ENCODE data around the gene FGF2.

Gene FGF2

GRCh38 chr4:122912810-122913575, 86.4 kb downstream of the FGF2 start:
- Histone ChIP-seq H3K36me3 (no peaks in the 10 kb centered on the region), H3K4me3 (ENCODE audit: low read depth in 1 of 2, low read length in 1 of 2) (no peak overlapping the region), H3K4me1 (ENCODE audit: control insufficient read depth in 1 of 2, insufficient read depth in 1 of 2, low read depth in 1 of 2, low read length in 1 of 2) (no peaks in the 10 kb centered on the region), H3K27ac (no peak overlapping the region), H3K27me3 (no peaks in the 10 kb centered on the region), H3K9me3 (no peaks in the 10 kb centered on the region)
- no peak for TF ChIP-seq CTCF (IDR thresholded peaks at IDR 0.05)

GRCh38 chr4:122914292-122914904, 87.8 kb downstream of the FGF2 start:
- Histone ChIP-seq H3K36me3 (no peaks in the 10 kb centered on the region), H3K4me3 (ENCODE audit: low read depth in 1 of 2, low read length in 1 of 2) (no peak overlapping the region), H3K27ac (no peak overlapping the region), H3K4me1 (ENCODE audit: control insufficient read depth in 1 of 2, insufficient read depth in 1 of 2, low read depth in 1 of 2, low read length in 1 of 2) (no peaks in the 10 kb centered on the region), H3K27me3 (no peaks in the 10 kb centered on the region), H3K9me3 (no peaks in the 10 kb centered on the region)
- no peak for TF ChIP-seq CTCF (IDR thresholded peaks at IDR 0.05)

- no peaks in the 10 kb centered on the region for H3K36me3 ChIP-seq
- no peak for TF ChIP-seq CTCF (IDR thresholded peaks at IDR 0.05)
- H3K9me3 ChIP-seq = no peaks in the 10 kb centered on the region
- no peak overlapping the region for H3K4me3 ChIP-seq (ENCODE audit: low read depth in 1 of 2, low read length in 1 of 2)
- H3K27ac ChIP-seq = no peak overlapping the region
- no peaks in the 10 kb centered on the region for H3K27me3 ChIP-seq
- no peaks in the 10 kb centered on the region for H3K4me1 ChIP-seq (ENCODE audit: control insufficient read depth in 1 of 2, insufficient read depth in 1 of 2, low read depth in 1 of 2, low read length in 1 of 2)
Observed at GRCh38 chr4:122914938-122915337, 88.3 kb downstream of the FGF2 start.

GRCh38 chr4:122917731-122918130, 91.1 kb downstream of the FGF2 start:
- Histone ChIP-seq H3K9me3 (no peaks in the 10 kb centered on the region), H3K4me3 (ENCODE audit: low read depth in 1 of 2, low read length in 1 of 2) (no peak overlapping the region), H3K27ac (no peak overlapping the region), H3K27me3 (peaks cover 18% of the 10 kb centered on the region), H3K4me1 (ENCODE audit: control insufficient read depth in 1 of 2, insufficient read depth in 1 of 2, low read depth in 1 of 2, low read length in 1 of 2) (peaks cover 5 to 9% of the 10 kb centered on the region in 2 experiments), H3K36me3 (no peaks in the 10 kb centered on the region)
- TF ChIP-seq CTCF (IDR thresholded peaks at IDR 0.05) = no peak

- H3K27ac ChIP-seq = no peak overlapping the region
- no peaks in the 10 kb centered on the region for H3K36me3 ChIP-seq
- TF ChIP-seq CTCF (IDR thresholded peaks at IDR 0.05) = no peak
- H3K4me1 ChIP-seq (ENCODE audit: control insufficient read depth in 1 of 2, insufficient read depth in 1 of 2, low read depth in 1 of 2, low read length in 1 of 2) = peaks cover 12 to 17% of the 10 kb centered on the region in 2 experiments
- H3K4me3 ChIP-seq (ENCODE audit: low read depth in 1 of 2, low read length in 1 of 2) = no peak overlapping the region
- peaks cover 18% of the 10 kb centered on the region for H3K27me3 ChIP-seq
- H3K9me3 ChIP-seq = no peaks in the 10 kb centered on the region
Observed at GRCh38 chr4:122920473-122920872, 93.8 kb downstream of the FGF2 start.
